ENCODE results near the gene SARDH.

GRCh38 chr9:133705576-133705975 is 32.6 kb downstream of the SARDH start:
- TF ChIP-seq CTCF (IDR thresholded peaks at IDR 0.05) (no peak), POLR2A (IDR thresholded peaks at IDR 0.05) (no peak), EP300 (IDR thresholded peaks at IDR 0.05) (no peak)

Data from tibial nerve (tissue), 4 donors.